HEK293 (cell line): ENCODE results near the gene NPVF.

Experiments used
- CTCF ChIA-PET: fragments of 350-600 bp; formaldehyde crosslinking; extraction: SDS; loops from one replicate; lab custom pipeline; 2021; ENCODE audit warnings: antibody characterized with exemption; lab: Yijun Ruan, JAX
- POLR2A ChIA-PET: fragments of 300-600 bp; formaldehyde crosslinking; extraction: SDS; loops from one replicate; lab custom pipeline; 2020; ENCODE audit warnings: antibody characterized with exemption, inconsistent platforms; lab: Yijun Ruan, JAX
- H3K27ac ChIP-seq: fragments of 200-500 bp; sonication (Bioruptor generic); 2 replicates; pipeline ENCODE4 v1.5.1; 2014; ENCODE audit warnings: low read depth, low read length, control low read depth, inconsistent platforms; ENCODE audit errors: extremely low read depth
- H3K36me3 ChIP-seq, 2 experiments: fragments of 200-500 bp in 1 of 2; sonication (Bioruptor generic) in 1 of 2; 1 replicate in 1 of 2; 2 replicates in 1 of 2; pipeline ENCODE4 v1.5.1; 2014 to 2017; ENCODE audit warnings: inconsistent platforms in 2 of 2, low read length in 2 of 2; ENCODE audit not compliant: control insufficient read depth in 2 of 2, insufficient read depth in 1 of 2
- H3K4me1 ChIP-seq: fragments of 200-500 bp; sonication (Bioruptor generic); 2 replicates; pipeline ENCODE4 v1.5.1; 2014; ENCODE audit warnings: mild to moderate bottlenecking, low read length, inconsistent platforms; ENCODE audit not compliant: control insufficient read depth, insufficient read depth
- H3K4me3 ChIP-seq: 2 replicates; pipeline ENCODE4 v1.5.1; 2011; ENCODE audit warnings: low read depth, mild to moderate bottlenecking, control low read depth, low read length, moderate library complexity
- H3K9me3 ChIP-seq: fragments of 200-500 bp; sonication (Bioruptor generic); 2 replicates; pipeline ENCODE4 v1.5.1; 2014; ENCODE audit warnings: low read depth, low read length, inconsistent platforms; ENCODE audit not compliant: control insufficient read depth, insufficient read depth
- SETDB1 ChIP-seq: IDR thresholded peaks from one replicate; pipeline ENCODE4 v1.6.1; 2017; ENCODE audit warnings: mild to moderate bottlenecking, low read length, moderate library complexity, mixed read lengths; ENCODE audit not compliant: insufficient read length
- SP2 ChIP-seq: fragments of 450-650 bp; formaldehyde crosslinking; IDR thresholded peaks from 2 replicates; pipeline ENCODE4 v1.5.1; 2016; ENCODE audit warnings: missing biosample characterization, missing genetic modification characterization
- ZBTB10 ChIP-seq: fragments of 450-650 bp; formaldehyde crosslinking; IDR thresholded peaks from 2 replicates; pipeline ENCODE4 v1.5.1; 2016; ENCODE audit warnings: missing biosample characterization, missing genetic modification characterization
- ZBTB17 ChIP-seq: fragments of 450-650 bp; formaldehyde crosslinking; IDR thresholded peaks from 2 replicates; pipeline ENCODE4 v1.5.1; 2016; ENCODE audit warnings: missing biosample characterization, missing genetic modification characterization
- ZFP37 ChIP-seq: fragments of 450-650 bp; formaldehyde crosslinking; IDR thresholded peaks from 2 replicates; pipeline ENCODE4 v1.5.1; 2016; ENCODE audit warnings: missing biosample characterization, missing genetic modification characterization
- ZNF133 ChIP-seq: fragments of 450-650 bp; formaldehyde crosslinking; IDR thresholded peaks from 2 replicates; pipeline ENCODE4 v1.5.1; 2016; ENCODE audit warnings: missing biosample characterization, missing genetic modification characterization
- ZNF148 ChIP-seq: fragments of 450-650 bp; formaldehyde crosslinking; IDR thresholded peaks from 2 replicates; pipeline ENCODE4 v1.5.0; 2017; ENCODE audit warnings: missing biosample characterization, missing genetic modification characterization, borderline replicate concordance
- ZNF391 ChIP-seq: fragments of 450-650 bp; formaldehyde crosslinking; IDR thresholded peaks from 2 replicates; pipeline ENCODE4 v1.5.1; 2016; ENCODE audit warnings: low read depth, missing biosample characterization, missing genetic modification characterization, borderline replicate concordance
- ZNF394 ChIP-seq: fragments of 450-650 bp; formaldehyde crosslinking; IDR thresholded peaks from 2 replicates; pipeline ENCODE4 v1.5.1; 2016; ENCODE audit warnings: missing biosample characterization, missing genetic modification characterization, mild to moderate bottlenecking, moderate library complexity, borderline replicate concordance
- ZNF423 ChIP-seq: fragments of 450-650 bp; formaldehyde crosslinking; IDR thresholded peaks from 2 replicates; pipeline ENCODE4 v1.5.1; 2016; ENCODE audit warnings: missing biosample characterization, missing genetic modification characterization
- ZNF521 ChIP-seq: fragments of 450-650 bp; formaldehyde crosslinking; IDR thresholded peaks from 2 replicates; pipeline ENCODE4 v1.5.1; 2017; ENCODE audit warnings: missing biosample characterization, mild to moderate bottlenecking, missing genetic modification characterization
- ZNF654 ChIP-seq: fragments of 450-650 bp; formaldehyde crosslinking; IDR thresholded peaks from 2 replicates; pipeline ENCODE4 v1.5.1; 2016; ENCODE audit warnings: low read depth, missing biosample characterization, missing genetic modification characterization
- ZNF660 ChIP-seq: fragments of 450-650 bp; IDR thresholded peaks from 2 replicates; pipeline ENCODE4 v1.5.1; 2018; ENCODE audit warnings: missing biosample characterization, mild to moderate bottlenecking, missing genetic modification characterization
- TF ChIP-seq, protein P1 (sequence below): fragments of 450-650 bp; IDR thresholded peaks from 2 replicates; pipeline ENCODE4 v1.5.1; 2018; ENCODE audit warnings: missing biosample characterization, mild to moderate bottlenecking, missing genetic modification characterization
- TF ChIP-seq, protein P2 (sequence below): fragments of 450-650 bp; IDR thresholded peaks from 2 replicates; pipeline ENCODE4 v1.5.1; 2018; ENCODE audit warnings: missing biosample characterization, missing genetic modification characterization
- TF ChIP-seq, protein P3 (sequence below): fragments of 450-650 bp; formaldehyde crosslinking; IDR thresholded peaks from 2 replicates; pipeline ENCODE4 v1.5.1; 2016; ENCODE audit warnings: missing biosample characterization, missing genetic modification characterization
- TF ChIP-seq, protein P4 (sequence below): fragments of 450-650 bp; formaldehyde crosslinking; IDR thresholded peaks from 2 replicates; pipeline ENCODE4 v1.5.1; 2016; ENCODE audit warnings: missing biosample characterization, missing genetic modification characterization, low read depth

Gene NPVF

DNA sequence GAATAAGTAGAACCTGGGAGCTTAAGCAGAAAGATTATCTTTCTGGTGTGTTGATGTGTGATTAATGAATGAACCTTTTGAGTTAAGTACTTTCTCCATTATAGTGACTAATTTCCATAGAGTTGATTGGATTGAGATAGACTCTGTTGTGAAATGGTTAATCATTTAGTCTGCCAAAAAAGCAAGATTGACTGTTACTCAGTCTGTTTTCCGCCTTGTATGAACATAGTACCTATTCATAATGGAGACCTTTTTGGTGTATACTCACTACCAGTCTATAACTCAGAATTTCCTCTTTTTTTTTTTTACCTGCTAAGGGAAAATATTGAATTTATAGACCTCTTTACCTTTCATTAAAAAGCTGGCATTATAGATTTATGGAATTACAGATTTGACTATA is 14.4 kb upstream of the NPVF start:
- H3K4me3 ChIP-seq: no peak overlapping the region
- no peaks in the 10 kb centered on the region for H3K36me3 ChIP-seq
- ChIA-PET POLR2A (no interaction called here), CTCF (interaction anchor here (0.5 to 0.8 kb wide), 2 partner anchors 9 to 62 kb away, joined by 3 read pairs; a partner anchor contains a TSS)
- TF ChIP-seq, protein P1, sequence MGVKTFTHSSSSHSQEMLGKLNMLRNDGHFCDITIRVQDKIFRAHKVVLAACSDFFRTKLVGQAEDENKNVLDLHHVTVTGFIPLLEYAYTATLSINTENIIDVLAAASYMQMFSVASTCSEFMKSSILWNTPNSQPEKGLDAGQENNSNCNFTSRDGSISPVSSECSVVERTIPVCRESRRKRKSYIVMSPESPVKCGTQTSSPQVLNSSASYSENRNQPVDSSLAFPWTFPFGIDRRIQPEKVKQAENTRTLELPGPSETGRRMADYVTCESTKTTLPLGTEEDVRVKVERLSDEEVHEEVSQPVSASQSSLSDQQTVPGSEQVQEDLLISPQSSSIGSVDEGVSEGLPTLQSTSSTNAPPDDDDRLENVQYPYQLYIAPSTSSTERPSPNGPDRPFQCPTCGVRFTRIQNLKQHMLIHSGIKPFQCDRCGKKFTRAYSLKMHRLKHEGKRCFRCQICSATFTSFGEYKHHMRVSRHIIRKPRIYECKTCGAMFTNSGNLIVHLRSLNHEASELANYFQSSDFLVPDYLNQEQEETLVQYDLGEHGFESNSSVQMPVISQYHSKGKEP: no peak
- TF ChIP-seq ZNF394 (tag by site-specific recombination) (no peak), SETDB1 (no peak), ZNF148 (no peak), SP2 (tag by site-specific recombination) (no peak), ZNF654 (no peak), ZBTB10 (tag by site-specific recombination) (no peak), ZNF521 (tag by site-specific recombination) (no peak), ZNF423 (tag by site-specific recombination) (no peak), ZBTB17 (no peak), ZNF133 (no peak), ZNF391 (tag by site-specific recombination) (no peak), ZNF660 (tag by site-specific recombination) (no peak), ZFP37 (no peak)
- TF ChIP-seq, protein P2, sequence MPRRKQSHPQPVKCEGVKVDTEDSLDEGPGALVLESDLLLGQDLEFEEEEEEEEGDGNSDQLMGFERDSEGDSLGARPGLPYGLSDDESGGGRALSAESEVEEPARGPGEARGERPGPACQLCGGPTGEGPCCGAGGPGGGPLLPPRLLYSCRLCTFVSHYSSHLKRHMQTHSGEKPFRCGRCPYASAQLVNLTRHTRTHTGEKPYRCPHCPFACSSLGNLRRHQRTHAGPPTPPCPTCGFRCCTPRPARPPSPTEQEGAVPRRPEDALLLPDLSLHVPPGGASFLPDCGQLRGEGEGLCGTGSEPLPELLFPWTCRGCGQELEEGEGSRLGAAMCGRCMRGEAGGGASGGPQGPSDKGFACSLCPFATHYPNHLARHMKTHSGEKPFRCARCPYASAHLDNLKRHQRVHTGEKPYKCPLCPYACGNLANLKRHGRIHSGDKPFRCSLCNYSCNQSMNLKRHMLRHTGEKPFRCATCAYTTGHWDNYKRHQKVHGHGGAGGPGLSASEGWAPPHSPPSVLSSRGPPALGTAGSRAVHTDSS (tag by site-specific recombination): no peak
- TF ChIP-seq, protein P3, sequence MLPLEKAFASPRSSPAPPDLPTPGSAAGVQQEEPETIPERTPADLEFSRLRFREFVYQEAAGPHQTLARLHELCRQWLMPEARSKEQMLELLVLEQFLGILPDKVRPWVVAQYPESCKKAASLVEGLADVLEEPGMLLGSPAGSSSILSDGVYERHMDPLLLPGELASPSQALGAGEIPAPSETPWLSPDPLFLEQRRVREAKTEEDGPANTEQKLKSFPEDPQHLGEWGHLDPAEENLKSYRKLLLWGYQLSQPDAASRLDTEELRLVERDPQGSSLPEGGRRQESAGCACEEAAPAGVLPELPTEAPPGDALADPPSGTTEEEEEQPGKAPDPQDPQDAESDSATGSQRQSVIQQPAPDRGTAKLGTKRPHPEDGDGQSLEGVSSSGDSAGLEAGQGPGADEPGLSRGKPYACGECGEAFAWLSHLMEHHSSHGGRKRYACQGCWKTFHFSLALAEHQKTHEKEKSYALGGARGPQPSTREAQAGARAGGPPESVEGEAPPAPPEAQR (tag by site-specific recombination): no peak
- TF ChIP-seq, protein P4, sequence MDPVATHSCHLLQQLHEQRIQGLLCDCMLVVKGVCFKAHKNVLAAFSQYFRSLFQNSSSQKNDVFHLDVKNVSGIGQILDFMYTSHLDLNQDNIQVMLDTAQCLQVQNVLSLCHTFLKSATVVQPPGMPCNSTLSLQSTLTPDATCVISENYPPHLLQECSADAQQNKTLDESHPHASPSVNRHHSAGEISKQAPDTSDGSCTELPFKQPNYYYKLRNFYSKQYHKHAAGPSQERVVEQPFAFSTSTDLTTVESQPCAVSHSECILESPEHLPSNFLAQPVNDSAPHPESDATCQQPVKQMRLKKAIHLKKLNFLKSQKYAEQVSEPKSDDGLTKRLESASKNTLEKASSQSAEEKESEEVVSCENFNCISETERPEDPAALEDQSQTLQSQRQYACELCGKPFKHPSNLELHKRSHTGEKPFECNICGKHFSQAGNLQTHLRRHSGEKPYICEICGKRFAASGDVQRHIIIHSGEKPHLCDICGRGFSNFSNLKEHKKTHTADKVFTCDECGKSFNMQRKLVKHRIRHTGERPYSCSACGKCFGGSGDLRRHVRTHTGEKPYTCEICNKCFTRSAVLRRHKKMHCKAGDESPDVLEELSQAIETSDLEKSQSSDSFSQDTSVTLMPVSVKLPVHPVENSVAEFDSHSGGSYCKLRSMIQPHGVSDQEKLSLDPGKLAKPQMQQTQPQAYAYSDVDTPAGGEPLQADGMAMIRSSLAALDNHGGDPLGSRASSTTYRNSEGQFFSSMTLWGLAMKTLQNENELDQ (tag by site-specific recombination): no peak
- H3K27ac ChIP-seq: no peak overlapping the region
- no peaks in the 10 kb centered on the region for H3K9me3 ChIP-seq
- H3K4me1 ChIP-seq: no peaks in the 10 kb centered on the region
